Lung (tissue), 12 donors: ENCODE measurements around the gene SCYGR1. TPM values are rescaled to one million over a fixed set of nuclear protein-coding genes. Genes with fewer than 3 reads are reported as not detected.

Source experiments
- ATAC-seq: fragments of 200-7000 bp; cut with Tn5 transposase; one replicate; pipeline ENCODE4 v1.9.1; 2020; ENCODE audit warnings: moderate number of reproducible peaks; ENCODE audit not compliant: insufficient read depth, low FRiP score
- DNase-seq, 3 donors: peaks; one replicate each; pipeline ENCODE4 v3.0.0-alpha.2; 2013 to 2017
- H3K27ac ChIP-seq, 2 donors: one replicate each; pipeline ENCODE4 v1.5.1; 2013; ENCODE audit warnings: mild to moderate bottlenecking in 2 of 2, moderate library complexity in 2 of 2, control low read depth in 1 of 2, inconsistent platforms in 1 of 2, low read depth in 1 of 2, low read length in 1 of 2
- H3K27me3 ChIP-seq, 3 donors: one replicate each; pipeline ENCODE4 v1.5.1; 2013; ENCODE audit warnings: low read length in 2 of 3; ENCODE audit not compliant: control insufficient read depth in 3 of 3, insufficient read depth in 3 of 3
- H3K36me3 ChIP-seq, 4 donors: one replicate each; pipeline ENCODE4 v1.5.1; 2013; ENCODE audit warnings: low read length in 4 of 4, mild to moderate bottlenecking in 1 of 4, moderate library complexity in 1 of 4; ENCODE audit not compliant: control insufficient read depth in 4 of 4, insufficient read depth in 4 of 4
- H3K4me1 ChIP-seq, 5 donors: one replicate each; pipeline ENCODE4 v1.5.1; 2013; ENCODE audit warnings: low read length in 5 of 5, mild to moderate bottlenecking in 2 of 5, moderate library complexity in 1 of 5; ENCODE audit not compliant: control insufficient read depth in 5 of 5, insufficient read depth in 5 of 5
- H3K4me3 ChIP-seq: one replicate; pipeline ENCODE4 v1.5.1; 2013; ENCODE audit warnings: mild to moderate bottlenecking, control low read depth, moderate library complexity
- H3K9ac ChIP-seq, 2 donors: one replicate each; pipeline ENCODE4 v1.5.1; 2013; ENCODE audit warnings: low read length in 2 of 2, control low read depth in 1 of 2; ENCODE audit not compliant: insufficient read depth in 1 of 2
- H3K9me3 ChIP-seq, 4 donors: one replicate each; pipeline ENCODE4 v1.5.1; 2013; ENCODE audit warnings: low read length in 3 of 4, mild to moderate bottlenecking in 1 of 4, moderate library complexity in 1 of 4; ENCODE audit not compliant: control insufficient read depth in 4 of 4, insufficient read depth in 3 of 4
- WGBS, 2 donors: extraction: QIAGEN DNeasy Blood & Tissue Kit; methylation state at CpG; one replicate each; pipeline ENCODE4 v1.1.7; 2013; 5-methylcytosine and 5-hydroxymethylcytosine counted together
- polyA plus RNA-seq, 2 donors: library from polyadenylated mRNA; stranded (reverse); fragments of 200-250 nt; gene quantifications; one replicate each; pipeline ENCODE4 v1.2.1, GENCODE V29; 2013
- total RNA-seq, 2 donors: library from RNA; depleted of rRNA in 1 of 2; stranded (reverse); fragments of >200 nt in 1 of 2; gene quantifications; one replicate each; pipeline ENCODE4 v1.2.1, GENCODE V29; 2014 to 2021
- TF ChIP-seq, protein P1 (sequence below): IDR thresholded peaks from 2 replicates; pipeline ENCODE4 v1.5.1; 2012; ENCODE audit warnings: mild to moderate bottlenecking; ENCODE audit errors: control extremely low read depth, extremely low read depth
- donor health status: control.
- donor health status: control.
- donor health status: Bipolar disorder and iron deficiency.
- donor health status: healthy.
- donor health status: DM: yes; HTN: yes; CAD: no.

SCYGR1 gene
- total and polyA plus RNA-seq, 4 donors: not detected

DNA sequence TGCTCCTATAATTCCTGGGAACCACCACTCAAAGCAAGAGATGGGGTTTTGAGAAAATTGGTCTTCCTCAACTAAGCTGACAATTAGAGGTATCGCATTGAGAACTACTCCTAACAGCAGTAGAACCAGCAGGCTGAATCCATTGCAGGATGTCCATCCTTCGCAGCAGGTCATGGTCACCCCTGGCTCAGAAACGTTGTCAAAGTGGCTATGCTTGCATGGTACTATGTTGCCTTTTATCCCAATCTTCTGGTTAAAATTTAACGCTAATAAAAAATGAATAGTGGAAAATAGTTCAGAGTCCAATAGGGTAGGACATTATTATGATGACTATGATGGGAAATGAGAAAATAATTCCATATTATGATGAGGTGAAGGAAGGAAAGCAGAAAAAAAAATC is 8.7 kb downstream of the SCYGR1 start, which contains the start of gene TM4SF20:
TM4SF20 (minus strand) TSS at position 212 of the 400 bp plus-strand sequence; CDS start at position 174, 38 bp downstream.
- Histone ChIP-seq H3K4me3 (no peak within 1 kb of the TSS), H3K36me3 (no peaks in the 10 kb centered on the region), H3K9ac (no peak within 1 kb of the TSS), H3K27ac (no peak within 1 kb of the TSS), H3K4me1 (no peaks in the 10 kb centered on the region), H3K9me3 (no peaks in the 10 kb centered on the region), H3K27me3 (no peaks in the 10 kb centered on the region)
- DNase-seq: no peak
- WGBS, 2 donors: 87 to 92% methylated on average over 4 of the region's 4 CpGs
- ATAC-seq: no peak
- TF ChIP-seq, protein P1, sequence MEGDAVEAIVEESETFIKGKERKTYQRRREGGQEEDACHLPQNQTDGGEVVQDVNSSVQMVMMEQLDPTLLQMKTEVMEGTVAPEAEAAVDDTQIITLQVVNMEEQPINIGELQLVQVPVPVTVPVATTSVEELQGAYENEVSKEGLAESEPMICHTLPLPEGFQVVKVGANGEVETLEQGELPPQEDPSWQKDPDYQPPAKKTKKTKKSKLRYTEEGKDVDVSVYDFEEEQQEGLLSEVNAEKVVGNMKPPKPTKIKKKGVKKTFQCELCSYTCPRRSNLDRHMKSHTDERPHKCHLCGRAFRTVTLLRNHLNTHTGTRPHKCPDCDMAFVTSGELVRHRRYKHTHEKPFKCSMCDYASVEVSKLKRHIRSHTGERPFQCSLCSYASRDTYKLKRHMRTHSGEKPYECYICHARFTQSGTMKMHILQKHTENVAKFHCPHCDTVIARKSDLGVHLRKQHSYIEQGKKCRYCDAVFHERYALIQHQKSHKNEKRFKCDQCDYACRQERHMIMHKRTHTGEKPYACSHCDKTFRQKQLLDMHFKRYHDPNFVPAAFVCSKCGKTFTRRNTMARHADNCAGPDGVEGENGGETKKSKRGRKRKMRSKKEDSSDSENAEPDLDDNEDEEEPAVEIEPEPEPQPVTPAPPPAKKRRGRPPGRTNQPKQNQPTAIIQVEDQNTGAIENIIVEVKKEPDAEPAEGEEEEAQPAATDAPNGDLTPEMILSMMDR: no peak

DNA sequence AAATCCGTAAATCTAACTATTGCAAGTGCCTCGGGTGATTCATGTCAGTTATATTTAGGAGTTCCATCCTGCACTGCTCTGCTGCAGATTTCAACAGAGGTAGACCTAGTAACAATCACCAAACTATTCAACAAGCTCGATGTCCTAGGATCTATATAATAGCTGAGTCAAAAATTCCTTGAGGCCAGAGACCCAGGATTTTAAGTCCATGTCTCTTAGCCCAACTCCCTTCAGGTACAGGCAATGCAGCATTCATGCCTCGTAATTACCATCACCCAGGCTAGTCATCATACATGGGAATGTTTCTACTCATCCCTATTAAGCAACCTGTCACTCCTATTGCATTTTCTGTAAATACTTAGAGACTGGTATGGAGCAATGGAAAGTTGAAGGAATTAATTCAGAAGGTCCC is 9.4 kb downstream of the SCYGR1 start:
- TF ChIP-seq, protein P1: no peak

DNA sequence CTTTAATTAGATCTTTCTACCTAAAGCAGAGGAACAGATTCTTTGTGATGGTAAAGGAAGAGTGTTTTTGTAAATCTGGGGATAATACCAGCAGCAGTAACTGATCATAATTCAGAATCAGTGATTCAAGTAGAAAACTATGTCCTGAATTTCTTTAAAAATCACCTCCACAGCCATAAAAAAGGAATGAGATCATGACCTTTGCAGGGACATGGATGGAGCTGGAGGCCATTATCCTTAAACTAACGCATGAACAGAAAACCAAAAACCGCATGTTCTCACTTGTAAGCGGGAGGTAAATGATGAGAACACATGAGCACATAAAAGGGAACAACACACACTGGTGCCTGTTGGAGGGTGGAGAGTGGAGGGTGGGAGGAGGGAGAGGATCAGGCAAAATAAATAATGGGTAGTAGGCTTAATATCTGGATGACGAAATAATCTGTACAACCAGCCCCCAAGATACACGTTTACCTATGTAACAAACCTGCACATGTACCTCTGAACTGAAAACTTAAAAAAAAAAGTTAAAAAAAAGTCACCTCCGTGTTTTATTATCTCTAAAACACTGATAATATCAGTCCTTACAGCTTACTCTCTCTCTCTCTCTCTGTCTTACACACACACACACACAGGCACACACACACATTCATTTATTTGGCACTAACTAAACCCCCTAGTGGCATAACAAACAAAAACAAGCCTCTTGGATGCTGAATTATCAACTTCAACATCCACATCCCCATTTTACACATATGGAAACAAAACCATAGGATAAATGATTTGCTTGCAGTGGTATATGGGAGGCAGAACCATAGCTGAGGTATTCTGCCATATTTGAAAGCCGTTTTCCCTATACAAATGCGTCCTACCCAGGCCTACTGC is 10.0 kb downstream of the SCYGR1 start:
- WGBS, 2 donors: 75 to 85% methylated on average over 8 of the region's 8 CpGs
- Histone ChIP-seq H3K27me3 (no peaks in the 10 kb centered on the region), H3K9me3 (no peaks in the 10 kb centered on the region), H3K36me3 (no peaks in the 10 kb centered on the region), H3K4me3 (no peak overlapping the region), H3K4me1 (no peaks in the 10 kb centered on the region), H3K9ac (no peak overlapping the region), H3K27ac (no peak overlapping the region)
- ATAC-seq (no peak), DNase-seq (no peak)
- TF ChIP-seq, protein P1: no peak

More for the DNA sequence above, 9.4 kb downstream of the SCYGR1 start:
- WGBS, 2 donors: 84 to 92% methylated on average over 4 of the region's 4 CpGs
- Histone ChIP-seq H3K9ac (no peak overlapping the region), H3K9me3 (no peaks in the 10 kb centered on the region), H3K27me3 (no peaks in the 10 kb centered on the region), H3K27ac (no peak overlapping the region), H3K4me1 (no peaks in the 10 kb centered on the region), H3K36me3 (no peaks in the 10 kb centered on the region), H3K4me3 (no peak overlapping the region)
- DNase-seq (no peak), ATAC-seq (no peak)
